Glutamatergic neuron (in vitro differentiated cells): ENCODE measurements around the gene STH. TPM values are rescaled to one million over a fixed set of nuclear protein-coding genes. Genes with fewer than 3 reads are reported as not detected.

Experiments
- DNase-seq: peaks from one replicate; pipeline ENCODE4 v3.0.0; 2022
- H3K27ac Mint-ChIP-seq: one replicate; pipeline ENCODE4 v1.8.0; 2020; ENCODE audit warnings: mild to moderate bottlenecking, mixed read lengths, inconsistent platforms; ENCODE audit not compliant: unreplicated experiment
- H3K27me3 Mint-ChIP-seq: one replicate; pipeline ENCODE4 v1.8.0; 2020; ENCODE audit warnings: mild to moderate bottlenecking, moderate library complexity, mixed read lengths, inconsistent platforms; ENCODE audit not compliant: unreplicated experiment
- H3K36me3 Mint-ChIP-seq: one replicate; pipeline ENCODE4 v1.8.0; 2020; ENCODE audit warnings: mild to moderate bottlenecking, mixed read lengths, inconsistent platforms; ENCODE audit not compliant: unreplicated experiment
- H3K4me1 Mint-ChIP-seq: one replicate; pipeline ENCODE4 v1.8.0; 2020; ENCODE audit warnings: mild to moderate bottlenecking, low read depth, mixed read lengths, inconsistent platforms; ENCODE audit not compliant: unreplicated experiment
- H3K4me3 Mint-ChIP-seq: one replicate; pipeline ENCODE4 v1.8.0; 2020; ENCODE audit warnings: mild to moderate bottlenecking, mixed read lengths, inconsistent platforms; ENCODE audit not compliant: unreplicated experiment
- H3K9me3 Mint-ChIP-seq: one replicate; pipeline ENCODE4 v1.8.0; 2020; ENCODE audit warnings: mild to moderate bottlenecking, moderate library complexity, mixed read lengths, inconsistent platforms; ENCODE audit not compliant: unreplicated experiment
- total RNA-seq: library from RNA; stranded (reverse); fragmentation: NEBNext Ultra II Directional; extraction: Animal tissue kit (Norgen Biotek cat#: 25700); gene quantifications from one replicate; pipeline ENCODE4 v1.2.1, GENCODE V29; 2021; ENCODE audit not compliant: unreplicated experiment
- TF ChIP-seq, protein P1 (sequence below): fragments of 200-600 bp; sonication (generic); IDR thresholded peaks from one replicate; pipeline ENCODE4 v1.5.0; 2021; ENCODE audit not compliant: partially characterized antibody, unreplicated experiment

STH gene
- total RNA-seq, 1 donor from 2014 or later = 4.1 TPM

- TF ChIP-seq, protein P1, sequence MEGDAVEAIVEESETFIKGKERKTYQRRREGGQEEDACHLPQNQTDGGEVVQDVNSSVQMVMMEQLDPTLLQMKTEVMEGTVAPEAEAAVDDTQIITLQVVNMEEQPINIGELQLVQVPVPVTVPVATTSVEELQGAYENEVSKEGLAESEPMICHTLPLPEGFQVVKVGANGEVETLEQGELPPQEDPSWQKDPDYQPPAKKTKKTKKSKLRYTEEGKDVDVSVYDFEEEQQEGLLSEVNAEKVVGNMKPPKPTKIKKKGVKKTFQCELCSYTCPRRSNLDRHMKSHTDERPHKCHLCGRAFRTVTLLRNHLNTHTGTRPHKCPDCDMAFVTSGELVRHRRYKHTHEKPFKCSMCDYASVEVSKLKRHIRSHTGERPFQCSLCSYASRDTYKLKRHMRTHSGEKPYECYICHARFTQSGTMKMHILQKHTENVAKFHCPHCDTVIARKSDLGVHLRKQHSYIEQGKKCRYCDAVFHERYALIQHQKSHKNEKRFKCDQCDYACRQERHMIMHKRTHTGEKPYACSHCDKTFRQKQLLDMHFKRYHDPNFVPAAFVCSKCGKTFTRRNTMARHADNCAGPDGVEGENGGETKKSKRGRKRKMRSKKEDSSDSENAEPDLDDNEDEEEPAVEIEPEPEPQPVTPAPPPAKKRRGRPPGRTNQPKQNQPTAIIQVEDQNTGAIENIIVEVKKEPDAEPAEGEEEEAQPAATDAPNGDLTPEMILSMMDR = no peak
- H3K4me3 Mint-ChIP-seq = no peak overlapping the region
- H3K9me3 Mint-ChIP-seq = peaks cover 24% of the 10 kb centered on the region
- peaks cover 35% of the 10 kb centered on the region for H3K4me1 Mint-ChIP-seq
- H3K27ac Mint-ChIP-seq = peak overlapping the region; percentile 38
- peaks cover 3% of the 10 kb centered on the region for H3K36me3 Mint-ChIP-seq
- no peak for DNase-seq
- peaks cover 13% of the 10 kb centered on the region for H3K27me3 Mint-ChIP-seq
Measured at GRCh38 chr17:46031920-46032319, 32.9 kb downstream of the STH start.

DNA sequence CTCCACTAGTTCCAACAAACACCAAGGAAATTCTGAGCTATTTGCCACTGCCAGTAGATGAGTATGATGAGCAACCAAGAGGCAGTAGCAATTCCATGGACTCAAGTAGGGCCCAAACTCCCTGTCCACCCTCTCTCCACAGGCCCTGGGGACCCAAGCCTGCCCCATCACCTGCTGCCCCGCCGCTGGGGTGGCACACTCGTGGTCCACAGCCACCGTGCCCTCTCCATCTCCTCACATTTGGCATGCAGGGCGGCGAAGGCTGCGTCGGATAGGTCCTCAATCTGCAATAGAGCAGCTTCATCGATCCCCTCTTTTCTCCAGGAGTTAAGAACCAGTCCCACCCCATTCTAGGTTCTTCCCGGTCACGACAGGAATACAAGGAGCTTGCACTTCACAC, 33.9 kb downstream of the STH start:
- Mint-ChIP-seq H3K9me3 (peaks cover 21% of the 10 kb centered on the region), H3K4me1 (peaks cover 26% of the 10 kb centered on the region), H3K27me3 (peaks cover 10% of the 10 kb centered on the region), H3K36me3 (peaks cover 4% of the 10 kb centered on the region), H3K4me3 (no peak overlapping the region), H3K27ac (peak overlapping the region; percentile 52)
- no peak for DNase-seq
- TF ChIP-seq, protein P1 = no peak

- H3K4me1 Mint-ChIP-seq = peaks cover 21% of the 10 kb centered on the region
- peaks cover 26% of the 10 kb centered on the region for H3K9me3 Mint-ChIP-seq
- peaks cover 8% of the 10 kb centered on the region for H3K27me3 Mint-ChIP-seq
- H3K27ac Mint-ChIP-seq = no peak overlapping the region
- DNase-seq = no peak
- TF ChIP-seq, protein P1 = no peak
- no peak overlapping the region for H3K4me3 Mint-ChIP-seq
- peaks cover 9% of the 10 kb centered on the region for H3K36me3 Mint-ChIP-seq
Measured at GRCh38 chr17:46033392-46033791, 34.3 kb downstream of the STH start.

- H3K36me3 Mint-ChIP-seq = peaks cover 10% of the 10 kb centered on the region
- H3K27ac Mint-ChIP-seq = no peak overlapping the region
- peaks cover 6% of the 10 kb centered on the region for H3K27me3 Mint-ChIP-seq
- H3K4me1 Mint-ChIP-seq = peaks cover 10% of the 10 kb centered on the region
- H3K9me3 Mint-ChIP-seq = peaks cover 18% of the 10 kb centered on the region
- TF ChIP-seq, protein P1 = no peak
- DNase-seq = no peak
- no peak overlapping the region for H3K4me3 Mint-ChIP-seq
Measured at GRCh38 chr17:46035112-46035818, 36.2 kb downstream of the STH start.

DNA sequence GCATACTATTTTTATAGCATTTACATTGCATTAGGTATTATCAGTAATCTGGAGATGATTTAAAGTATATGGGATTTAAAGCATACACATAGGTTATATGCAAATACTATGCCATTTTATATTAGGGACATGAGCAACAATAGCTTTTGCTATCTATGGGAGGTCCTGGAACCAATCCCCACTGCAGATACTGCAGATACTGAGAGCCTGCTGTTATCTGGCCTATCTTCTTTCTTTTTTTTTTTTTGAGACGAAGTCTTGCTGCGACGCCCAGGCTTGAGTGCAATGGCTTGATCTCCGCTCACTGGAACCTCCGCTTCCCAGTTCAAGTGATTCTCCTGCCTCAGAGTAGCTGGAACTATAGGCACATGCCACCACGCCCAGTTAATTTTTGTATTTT, 37.4 kb downstream of the STH start:
- Mint-ChIP-seq H3K27me3 (peaks cover 2% of the 10 kb centered on the region), H3K4me3 (no peak overlapping the region), H3K9me3 (peaks cover 17% of the 10 kb centered on the region), H3K36me3 (peaks cover 10% of the 10 kb centered on the region), H3K4me1 (peaks cover 2% of the 10 kb centered on the region), H3K27ac (no peak overlapping the region)
- DNase-seq = no peak
- TF ChIP-seq, protein P1 = no peak
